BE2C (cell line): ENCODE measurements around the gene KPNB1.

ENCODE experiments used
- DNase-seq: peaks from one replicate; pipeline ENCODE4 v3.0.0-alpha.2; 2020
- H3K27me3 ChIP-seq: fragments of 250-450 bp; sonication (Bioruptor Pico); 2 replicates; pipeline ENCODE4 v1.5.1; 2020; ENCODE audit warnings: mild to moderate bottlenecking
- H3K36me3 ChIP-seq: fragments of 250-450 bp; sonication (Bioruptor Pico); 2 replicates; pipeline ENCODE4 v1.5.1; 2020; ENCODE audit warnings: mild to moderate bottlenecking
- H3K4me1 ChIP-seq: fragments of 250-450 bp; sonication (Bioruptor Pico); 2 replicates; pipeline ENCODE4 v1.5.1; 2020
- H3K4me3 ChIP-seq: 2 replicates; pipeline ENCODE4 v1.5.1; 2011; ENCODE audit warnings: low read depth, low read length
- H3K9me3 ChIP-seq: fragments of 250-450 bp; sonication (Bioruptor Pico); 2 replicates; pipeline ENCODE4 v1.5.1; 2020
- CTCF ChIP-seq: IDR thresholded peaks from 2 replicates; pipeline ENCODE4 v1.5.1; 2012; ENCODE audit warnings: mild to moderate bottlenecking, low read depth, low read length

Gene KPNB1

GRCh38 chr17:47641202-47641601 lies 8.5 kb upstream of the KPNB1 start:
- Histone ChIP-seq H3K27me3 (no peaks in the 10 kb centered on the region), H3K36me3 (peaks cover 5% of the 10 kb centered on the region), H3K4me1 (no peaks in the 10 kb centered on the region), H3K9me3 (no peaks in the 10 kb centered on the region), H3K4me3 (no peak overlapping the region)
- no peak for TF ChIP-seq CTCF
- DNase-seq: no peak

GRCh38 chr17:47643116-47643515 lies 6.6 kb upstream of the KPNB1 start:
- Histone ChIP-seq H3K4me3 (no peak overlapping the region), H3K9me3 (no peaks in the 10 kb centered on the region), H3K36me3 (no peaks in the 10 kb centered on the region), H3K4me1 (no peaks in the 10 kb centered on the region), H3K27me3 (no peaks in the 10 kb centered on the region)
- no peak for DNase-seq
- TF ChIP-seq CTCF: no peak

GRCh38 chr17:47644324-47644723 lies 5.4 kb upstream of the KPNB1 start:
- no peak overlapping the region for H3K4me3 ChIP-seq
- no peaks in the 10 kb centered on the region for H3K27me3 ChIP-seq
- DNase-seq: no peak
- H3K36me3 ChIP-seq: no peaks in the 10 kb centered on the region
- H3K4me1 ChIP-seq: no peaks in the 10 kb centered on the region
- H3K9me3 ChIP-seq: no peaks in the 10 kb centered on the region
- TF ChIP-seq CTCF: no peak

- DNase-seq: no peak
- no peak for TF ChIP-seq CTCF
- no peaks in the 10 kb centered on the region; the same call in 1 of the 2 replicates for H3K4me1 ChIP-seq
- peak overlapping the region; percentile 75 for H3K4me3 ChIP-seq
- peaks cover 41% of the 10 kb centered on the region for H3K36me3 ChIP-seq
- H3K9me3 ChIP-seq: no peaks in the 10 kb centered on the region
- H3K27me3 ChIP-seq: no peaks in the 10 kb centered on the region
Observed at GRCh38 chr17:47649972-47650524, 329 bp downstream of the KPNB1 start.

- Histone ChIP-seq H3K9me3 (no peaks in the 10 kb centered on the region), H3K4me3 (peak overlapping the region; percentile 95), H3K36me3 (peaks cover 49% of the 10 kb centered on the region), H3K27me3 (no peaks in the 10 kb centered on the region), H3K4me1 (no peaks in the 10 kb centered on the region; the same call in 1 of the 2 replicates)
- DNase-seq: peak; percentile 98
- no peak for TF ChIP-seq CTCF
Observed at GRCh38 chr17:47650525-47651522, 1.1 kb downstream of the KPNB1 start.

- H3K4me3 ChIP-seq: peak overlapping the region; percentile 95
- H3K9me3 ChIP-seq: no peaks in the 10 kb centered on the region
- TF ChIP-seq CTCF: no peak
- peaks cover 57% of the 10 kb centered on the region for H3K36me3 ChIP-seq
- no peaks in the 10 kb centered on the region for H3K27me3 ChIP-seq
- no peak for DNase-seq
- no peaks in the 10 kb centered on the region; the same call in 1 of the 2 replicates for H3K4me1 ChIP-seq
Observed at GRCh38 chr17:47651704-47652103, 2.0 kb downstream of the KPNB1 start.
